Adipose tissue (tissue), 3 donors: ENCODE results near the gene ZCCHC24. TPM values are rescaled to one million over a fixed set of nuclear protein-coding genes. Genes with fewer than 3 reads are reported as not detected.

Experiments
- H3K27ac ChIP-seq: one replicate; pipeline ENCODE4 v1.5.1; 2013; ENCODE audit warnings: low read depth, low read length
- WGBS, 3 donors: extraction: QIAGEN DNeasy Blood & Tissue Kit; methylation state at CpG; one replicate each; pipeline ENCODE4 v1.1.7; 2013; 5-methylcytosine and 5-hydroxymethylcytosine counted together
- polyA plus RNA-seq, 3 donors: library from polyadenylated mRNA; stranded (reverse); fragments of 200-250 nt; gene quantifications; one replicate each; pipeline ENCODE4 v1.2.3, GENCODE V29; 2013
- donor health status: healthy with polysubstance abuse.
- donor health status: Bipolar disorder and iron deficiency.
- donor health status: healthy.

The ZCCHC24 gene
- polyA plus RNA-seq, 3 donors = 7.4 to 121 (median 60.8) TPM

- no peak overlapping the region for H3K27ac ChIP-seq
- WGBS, 3 donors = 76 to 92% (median 91%) methylated on average over 7 of the region's 7 CpGs
Observed at GRCh38 chr10:79475119-79475653, 29.8 kb upstream of the ZCCHC24 start.

DNA sequence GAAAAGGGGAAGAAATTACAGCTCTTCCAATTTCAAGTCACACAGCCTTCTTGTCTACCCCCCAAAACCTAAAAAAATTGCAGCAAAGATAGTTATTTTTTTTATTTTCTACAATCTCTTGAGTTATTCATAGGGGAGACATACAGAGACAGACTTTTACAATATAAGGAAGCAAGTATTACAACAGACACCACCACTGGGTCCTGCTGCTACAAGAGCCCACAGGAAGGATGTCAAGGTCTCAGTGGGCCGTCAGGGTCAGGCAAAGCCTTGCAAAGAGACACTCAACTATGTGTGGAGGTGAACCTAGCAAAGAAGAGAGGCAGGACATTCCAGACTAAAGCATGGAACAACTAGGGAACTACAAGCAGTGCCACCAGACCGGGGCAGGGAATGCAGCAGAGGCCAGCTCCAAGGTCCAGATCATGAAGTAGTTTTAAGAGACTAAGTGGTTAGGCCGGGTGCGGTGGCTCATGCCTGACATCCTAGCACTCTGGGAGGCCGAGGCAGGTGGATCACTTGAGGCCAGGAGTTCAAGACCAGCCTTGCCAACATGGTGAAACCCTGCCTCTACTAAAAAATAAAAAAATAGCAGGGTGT lies 28.2 kb upstream of the ZCCHC24 start:
- no peak overlapping the region for H3K27ac ChIP-seq
- WGBS, 3 donors = 74 to 79% (median 77%) methylated on average over 5 of the region's 5 CpGs

GRCh38 chr10:79472951-79473350 lies 27.5 kb upstream of the ZCCHC24 start:
- H3K27ac ChIP-seq = no peak overlapping the region
- 45 to 70% (median 46%) methylated on average over 5 of the region's 5 CpGs for WGBS, 3 donors

DNA sequence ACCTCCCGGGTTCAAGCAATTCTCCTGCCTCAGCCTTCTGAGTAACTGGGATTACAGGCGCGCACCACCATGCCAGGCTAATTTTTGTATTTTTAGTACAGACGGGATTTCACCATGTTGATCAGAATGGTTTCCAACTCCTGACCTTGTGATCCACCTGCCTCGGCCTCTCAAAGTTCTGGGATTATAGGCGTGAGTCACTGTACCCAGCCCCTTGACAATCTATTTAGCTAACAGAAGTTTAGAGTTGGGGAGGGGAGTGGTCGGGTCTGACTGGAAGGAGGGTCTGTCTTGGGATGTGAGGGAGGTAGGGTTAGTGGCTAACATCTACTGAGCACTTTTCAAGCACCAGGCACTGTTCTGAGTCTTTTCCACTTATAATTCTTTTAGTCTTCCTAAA lies 27.0 kb upstream of the ZCCHC24 start:
- no peak overlapping the region for H3K27ac ChIP-seq
- WGBS, 3 donors = 92 to 95% (median 95%) methylated on average over 7 of the region's 7 CpGs

- no peak overlapping the region for H3K27ac ChIP-seq
- WGBS, 3 donors = 93 to 98% (median 97%) methylated on average over 4 of the region's 4 CpGs
Observed at GRCh38 chr10:79471776-79472175, 26.4 kb upstream of the ZCCHC24 start.

GRCh38 chr10:79470096-79470495 lies 24.7 kb upstream of the ZCCHC24 start:
- WGBS, 3 donors = 94 to 98% (median 97%) methylated on average over 8 of the region's 8 CpGs
- no peak overlapping the region for H3K27ac ChIP-seq

DNA sequence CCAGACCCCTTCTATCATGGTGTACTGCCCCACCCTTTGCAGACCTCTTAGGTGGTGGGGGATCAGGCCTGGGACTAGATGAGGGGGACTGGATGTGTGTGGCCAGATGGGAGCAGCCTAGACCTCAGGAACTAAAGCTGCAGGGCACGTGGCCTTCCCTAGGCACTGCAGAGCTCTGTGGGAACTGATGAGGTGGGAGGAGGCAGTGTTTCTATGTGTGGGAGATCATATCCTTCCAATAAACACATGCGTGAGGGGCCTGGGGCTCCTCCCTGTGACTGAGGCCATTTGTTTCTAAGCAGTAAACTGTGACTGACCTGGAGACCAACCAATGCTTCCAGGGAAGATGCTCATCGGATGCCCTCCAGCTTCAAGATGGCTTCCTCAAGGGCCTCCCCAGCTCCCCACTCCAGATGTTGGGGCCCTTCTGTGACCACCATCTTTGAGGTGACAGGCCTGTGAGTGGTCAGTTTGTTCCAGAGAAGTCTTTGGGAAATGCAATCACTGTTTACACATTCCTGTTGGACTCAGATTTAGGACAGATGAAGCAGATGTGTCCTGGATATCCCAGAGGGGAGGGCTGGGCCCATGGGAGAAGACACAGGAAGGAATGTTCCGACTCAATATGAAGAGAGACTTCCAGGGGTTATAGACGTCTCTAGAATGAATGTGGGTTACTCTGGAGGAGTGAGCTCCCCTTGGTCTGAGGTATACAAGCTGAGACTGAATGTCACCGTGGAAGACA lies 23.6 kb upstream of the ZCCHC24 start:
- WGBS, 3 donors = 69 to 87% (median 78%) methylated on average over 6 of the region's 6 CpGs
- no peak overlapping the region for H3K27ac ChIP-seq

GRCh38 chr10:79468015-79468560 lies 22.7 kb upstream of the ZCCHC24 start:
- 41 to 78% (median 49%) methylated on average over 3 of the region's 3 CpGs for WGBS, 3 donors
- no peak overlapping the region for H3K27ac ChIP-seq

DNA sequence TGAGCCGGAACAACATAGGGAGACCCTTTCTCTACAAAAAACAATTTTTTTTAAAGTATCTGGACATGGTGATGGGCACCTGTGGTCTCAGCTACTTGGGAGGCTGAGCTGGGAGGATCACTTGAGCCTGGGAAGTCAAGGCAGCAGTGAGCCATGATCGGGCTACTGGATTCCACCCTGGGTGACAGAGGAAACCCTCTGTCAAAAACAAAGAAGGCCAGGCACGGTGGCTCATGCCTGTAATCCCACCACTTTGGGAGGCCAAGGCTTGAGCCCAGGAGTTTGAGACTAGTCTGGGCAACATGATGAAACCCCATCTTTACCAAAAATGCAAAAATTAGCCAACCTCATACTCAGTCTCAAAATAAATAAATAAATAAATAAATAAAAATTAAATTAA lies 19.9 kb upstream of the ZCCHC24 start:
- WGBS, 3 donors = 94 to 96% (median 96%) methylated on average over 3 of the region's 3 CpGs

DNA sequence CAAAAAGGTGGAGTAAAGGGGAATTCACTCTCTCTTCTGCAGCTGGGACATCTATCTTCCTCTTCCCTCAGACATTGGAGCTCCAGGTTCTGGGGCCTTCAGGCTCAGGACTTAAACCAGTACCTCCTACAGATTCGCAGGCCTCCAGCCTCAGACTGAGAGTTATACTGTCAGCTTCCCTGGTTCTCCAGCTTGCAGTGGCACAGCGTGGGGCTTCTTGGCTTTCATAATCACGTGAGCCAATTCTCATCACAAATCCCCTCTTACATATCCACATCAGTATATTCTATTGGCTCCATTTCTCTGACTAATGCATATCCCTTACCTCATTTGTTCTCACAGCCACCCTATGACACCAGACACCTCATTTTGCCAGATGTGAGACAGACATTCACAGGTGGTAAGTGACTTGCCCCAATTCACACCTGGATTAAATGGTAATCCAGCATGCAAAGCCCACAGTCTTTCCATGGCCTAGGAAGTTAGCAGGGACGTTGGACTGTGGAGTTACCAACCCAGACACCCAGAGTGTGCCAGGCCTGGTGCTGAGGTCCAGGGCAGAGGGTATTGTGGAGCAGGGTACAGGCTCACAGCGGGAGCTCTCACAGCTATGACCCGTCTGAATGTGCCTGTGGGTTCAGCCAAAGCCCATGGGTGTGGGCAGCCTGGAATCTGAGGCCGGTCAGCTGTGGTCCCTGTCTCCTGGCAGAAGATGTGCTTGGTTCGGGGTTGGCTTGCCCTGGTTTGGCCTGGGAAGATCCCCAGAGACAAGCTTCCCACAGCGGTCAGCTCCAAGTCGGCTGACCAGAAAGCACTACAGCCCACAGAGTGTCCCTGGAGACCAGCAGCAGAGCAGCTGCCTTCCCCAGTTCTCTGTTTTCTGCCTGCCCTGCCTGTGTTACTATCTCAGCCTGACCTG lies 18.4 kb upstream of the ZCCHC24 start:
- no peak overlapping the region for H3K27ac ChIP-seq
- 68 to 83% (median 77%) methylated on average over 10 of the region's 10 CpGs for WGBS, 3 donors

More for the DNA sequence above, 19.9 kb upstream of the ZCCHC24 start:
- H3K27ac ChIP-seq = no peak overlapping the region

- 94 to 98% (median 97%) methylated on average over 4 of the region's 4 CpGs for WGBS, 3 donors
- no peak overlapping the region for H3K27ac ChIP-seq
Observed at GRCh38 chr10:79460687-79461086, 15.3 kb upstream of the ZCCHC24 start.

DNA sequence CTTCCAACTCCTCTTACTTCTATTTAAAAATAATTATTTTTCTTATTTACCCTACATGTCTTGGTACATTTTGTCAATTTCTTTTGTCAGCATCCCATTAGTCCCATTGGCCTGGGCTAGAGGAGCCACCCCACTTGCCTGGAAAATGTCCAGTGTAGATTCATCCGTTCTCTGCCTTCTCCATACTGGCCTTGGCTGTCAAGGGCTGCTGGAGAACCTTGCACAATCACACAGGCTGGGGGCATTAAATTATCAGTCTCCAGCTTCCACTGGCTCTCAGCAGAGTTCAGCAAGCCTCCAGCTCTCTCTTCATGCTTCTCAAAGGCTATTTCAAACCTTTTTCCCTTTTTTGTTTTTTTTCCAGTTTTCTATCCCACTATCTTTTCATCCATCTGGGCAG lies 13.8 kb upstream of the ZCCHC24 start:
- 39 to 68% (median 50%) methylated on average over 1 of the region's 1 CpG for whole genome bisulfite sequencing, 3 donors
- no peak overlapping the region for H3K27ac ChIP-seq

DNA sequence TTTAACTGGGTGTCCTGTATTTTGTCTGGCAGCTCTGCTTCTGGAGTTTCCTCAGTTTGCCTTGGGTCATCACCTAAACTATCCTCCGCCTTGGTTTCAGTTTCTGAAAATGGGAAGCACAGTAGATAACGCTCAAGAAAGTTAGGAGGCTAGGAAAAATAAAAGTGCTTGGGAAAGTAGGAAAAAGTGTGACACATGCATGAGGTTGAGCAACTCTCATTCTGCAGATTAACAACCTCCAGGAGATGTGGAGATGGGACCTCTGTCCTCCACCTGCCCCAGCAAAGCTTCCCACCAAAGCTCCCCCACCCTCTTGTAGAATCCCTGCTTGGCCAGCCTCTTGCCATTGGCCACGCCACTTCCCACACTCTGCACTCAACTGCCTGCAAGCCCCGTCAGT lies 13.1 kb upstream of the ZCCHC24 start:
- 86 to 95% (median 91%) methylated on average over 4 of the region's 4 CpGs for WGBS, 3 donors

GRCh38 chr10:79457256-79457785 lies 11.9 kb upstream of the ZCCHC24 start:
- WGBS, 3 donors = 68 to 92% (median 89%) methylated on average over 7 of the region's 7 CpGs

More for the DNA sequence above, 13.1 kb upstream of the ZCCHC24 start:
- H3K27ac ChIP-seq = no peak overlapping the region

DNA sequence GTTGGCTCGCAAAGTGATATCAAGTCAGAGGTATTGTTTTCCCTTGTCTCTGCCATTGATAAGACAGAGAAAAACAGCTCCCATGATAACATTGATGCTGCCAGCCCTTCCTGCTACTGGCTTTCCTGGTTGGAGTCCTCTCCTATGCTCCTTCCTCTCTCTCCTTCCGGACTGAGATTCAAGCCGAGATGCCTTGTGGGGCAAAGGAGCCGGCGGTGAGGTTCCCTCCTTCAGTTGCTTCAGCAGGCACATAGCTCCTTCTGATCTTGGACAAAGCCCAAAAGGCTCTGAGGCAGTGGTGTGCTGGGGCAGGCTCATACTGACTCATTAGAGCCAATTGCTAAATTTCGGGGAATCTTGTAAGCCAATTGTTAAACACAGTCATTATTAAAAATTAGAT lies 8.8 kb upstream of the ZCCHC24 start:
- WGBS, 3 donors = 44 to 50% (median 50%) methylated on average over 6 of the region's 6 CpGs
- H3K27ac ChIP-seq = no peak overlapping the region

More at GRCh38 chr10:79457256-79457785, 11.9 kb upstream of the ZCCHC24 start:
- no peak overlapping the region for H3K27ac ChIP-seq

GRCh38 chr10:79453392-79453791 lies 8.0 kb upstream of the ZCCHC24 start:
- H3K27ac ChIP-seq = no peak overlapping the region
- whole genome bisulfite sequencing, 3 donors = 91 to 99% (median 97%) methylated on average over 3 of the region's 3 CpGs

DNA sequence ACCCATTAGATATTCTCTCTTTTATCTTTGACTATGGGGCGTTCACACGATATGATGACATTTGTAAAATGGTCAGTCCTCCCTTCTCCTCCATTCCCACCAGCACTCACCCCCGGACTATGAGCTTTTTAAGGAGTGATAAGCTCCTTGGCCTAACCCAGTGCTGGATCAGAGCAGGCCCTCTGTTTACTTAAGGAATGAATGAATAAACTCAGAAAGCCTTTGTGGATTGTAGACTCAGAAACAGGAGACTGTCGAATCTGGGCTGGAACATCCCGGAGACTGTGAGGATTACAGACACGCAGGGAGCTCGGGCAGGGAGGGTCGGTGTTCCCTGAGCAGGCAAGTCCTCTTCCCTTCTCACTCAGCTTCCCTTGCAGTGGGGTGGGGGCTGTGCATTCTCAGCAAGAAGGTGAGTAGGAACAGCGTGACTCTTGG lies 6.8 kb upstream of the ZCCHC24 start:
- 67 to 81% (median 73%) methylated on average over 9 of the region's 9 CpGs for WGBS, 3 donors
- no peak overlapping the region for H3K27ac ChIP-seq

DNA sequence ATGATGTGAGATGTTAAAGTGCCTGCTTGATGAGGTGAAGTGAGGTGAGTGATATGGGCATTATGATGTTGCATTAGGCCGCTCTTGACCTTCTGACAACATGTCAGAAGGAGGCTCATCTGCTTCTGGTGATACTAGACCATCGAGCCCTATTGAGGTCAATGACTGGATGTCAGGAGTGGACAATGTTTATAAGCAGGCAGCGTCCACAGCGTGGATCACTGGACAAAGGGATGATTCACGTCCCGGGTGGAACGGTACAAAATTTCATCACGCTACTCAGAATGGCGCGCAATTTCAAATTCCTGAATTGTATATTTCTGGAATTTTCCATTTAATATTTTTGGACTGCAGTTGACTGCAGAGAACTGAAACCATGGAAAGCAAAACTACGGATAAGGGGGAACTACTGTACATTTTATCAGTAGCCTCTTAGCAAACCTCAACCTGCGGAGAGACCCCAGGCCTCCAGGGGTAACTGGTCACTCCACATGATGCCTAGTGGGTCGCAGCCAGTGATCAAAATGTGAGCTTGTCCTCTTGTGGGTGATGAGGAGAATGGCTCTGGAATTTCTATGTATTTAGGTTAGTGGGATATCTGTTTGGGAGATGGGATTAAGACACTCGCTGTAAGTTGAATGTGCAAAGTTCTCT lies 5.7 kb upstream of the ZCCHC24 start:
- H3K27ac ChIP-seq = no peak overlapping the region
- WGBS, 3 donors = 96% methylated on average over 14 of the region's 14 CpGs
